Stimulated activated CD4-positive, alpha-beta T cell treated with anti-CD3 and anti-CD28 coated beads, Interleukin-4, amount 100 ng/mL, for 48 hours (primary cell): Measurements from ENCODE around the gene COPZ1.

ENCODE experiments used
- DNase-seq, 2 donors: peaks; one replicate each; pipeline ENCODE4 v3.0.0-alpha.2; 2020; ENCODE audit warnings: low read depth in 2 of 2

COPZ1 gene

DNA sequence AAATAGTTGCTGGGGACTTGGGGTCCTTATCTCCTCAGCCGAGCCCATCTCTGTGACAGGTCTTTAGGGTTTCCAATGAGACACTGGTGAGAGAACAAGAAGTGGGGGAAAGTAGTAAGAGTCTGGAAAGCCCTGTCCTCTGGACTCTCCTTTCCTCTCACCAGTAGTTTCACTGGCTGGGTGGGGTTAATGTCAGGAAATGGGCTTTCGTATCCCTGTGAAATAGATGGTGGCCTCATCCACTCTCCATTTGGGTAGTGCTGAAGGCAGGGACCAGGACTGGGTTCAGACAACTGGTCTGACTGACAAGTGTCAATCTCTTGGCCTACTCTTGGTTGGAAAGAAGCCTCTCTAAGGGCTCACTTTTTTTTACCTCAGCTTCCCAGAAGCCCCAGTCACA is 52.1 kb downstream of the COPZ1 start:
- DNase-seq, result no peak

DNA sequence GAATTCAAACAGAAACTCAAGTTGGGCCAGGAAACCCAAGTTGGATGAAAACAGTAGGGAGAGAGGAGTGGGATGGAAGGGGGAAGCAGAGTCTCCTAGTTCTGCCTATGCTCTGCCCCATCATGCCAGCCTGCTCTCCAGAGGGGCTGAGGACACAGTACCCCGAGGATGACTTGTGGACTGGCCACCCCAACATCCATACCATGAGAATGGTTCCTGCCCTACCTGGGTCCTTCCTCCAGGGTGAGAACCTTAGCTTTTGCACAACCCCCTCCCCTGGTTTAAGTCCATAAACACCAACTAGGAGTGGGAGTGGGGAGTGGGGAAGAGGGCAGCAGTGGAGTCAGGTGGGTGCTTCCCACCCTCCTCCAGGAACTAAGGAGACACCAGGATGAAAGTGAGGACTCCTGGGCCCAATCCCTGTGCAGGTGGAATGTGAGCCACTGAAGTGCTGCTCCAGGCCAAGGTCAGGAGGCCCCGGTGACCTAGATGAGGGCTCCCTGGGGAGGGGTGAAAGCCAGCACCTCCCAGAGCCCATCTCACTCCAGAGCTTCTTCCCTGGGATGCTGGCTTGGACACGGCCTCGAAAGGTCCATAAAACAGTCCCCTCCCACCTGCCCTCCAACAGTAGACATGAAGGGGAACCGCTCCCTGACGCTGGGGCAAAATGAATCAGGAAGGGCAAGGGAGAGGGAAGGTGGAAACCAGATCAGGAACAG is 53.0 kb downstream of the COPZ1 start:
- no peak for DNase-seq

DNA sequence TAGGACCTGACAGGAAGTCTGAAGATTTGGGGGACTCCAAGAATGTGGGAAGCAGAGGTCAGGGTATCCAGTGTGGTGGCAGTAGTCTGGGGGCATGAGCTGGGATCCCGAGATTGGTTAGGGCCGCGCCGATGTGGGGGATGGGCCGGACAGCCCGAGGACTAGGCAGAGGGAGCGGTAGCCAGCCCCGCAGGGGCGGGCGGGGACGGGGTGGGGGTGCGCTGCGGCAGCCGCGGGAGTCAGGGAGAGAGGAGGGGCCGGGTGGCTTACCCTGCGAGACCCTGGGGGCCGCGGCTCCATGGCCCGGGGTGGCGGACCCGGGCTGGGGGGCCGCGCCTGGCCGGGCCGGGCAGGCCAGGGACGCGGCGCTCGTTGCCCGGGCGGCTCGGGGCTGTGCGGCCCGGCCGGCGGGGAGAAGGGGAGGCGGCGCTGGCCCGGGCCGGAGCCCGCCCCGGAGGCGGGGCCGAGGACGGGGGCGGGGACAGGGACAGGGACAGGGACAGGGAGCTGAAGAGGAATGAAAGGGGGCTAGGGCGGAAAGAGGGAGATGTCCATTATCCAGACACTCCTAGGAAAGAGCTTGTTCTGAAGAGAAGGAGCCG is 54.0 kb downstream of the COPZ1 start:
- DNase-seq, result no peak

DNA sequence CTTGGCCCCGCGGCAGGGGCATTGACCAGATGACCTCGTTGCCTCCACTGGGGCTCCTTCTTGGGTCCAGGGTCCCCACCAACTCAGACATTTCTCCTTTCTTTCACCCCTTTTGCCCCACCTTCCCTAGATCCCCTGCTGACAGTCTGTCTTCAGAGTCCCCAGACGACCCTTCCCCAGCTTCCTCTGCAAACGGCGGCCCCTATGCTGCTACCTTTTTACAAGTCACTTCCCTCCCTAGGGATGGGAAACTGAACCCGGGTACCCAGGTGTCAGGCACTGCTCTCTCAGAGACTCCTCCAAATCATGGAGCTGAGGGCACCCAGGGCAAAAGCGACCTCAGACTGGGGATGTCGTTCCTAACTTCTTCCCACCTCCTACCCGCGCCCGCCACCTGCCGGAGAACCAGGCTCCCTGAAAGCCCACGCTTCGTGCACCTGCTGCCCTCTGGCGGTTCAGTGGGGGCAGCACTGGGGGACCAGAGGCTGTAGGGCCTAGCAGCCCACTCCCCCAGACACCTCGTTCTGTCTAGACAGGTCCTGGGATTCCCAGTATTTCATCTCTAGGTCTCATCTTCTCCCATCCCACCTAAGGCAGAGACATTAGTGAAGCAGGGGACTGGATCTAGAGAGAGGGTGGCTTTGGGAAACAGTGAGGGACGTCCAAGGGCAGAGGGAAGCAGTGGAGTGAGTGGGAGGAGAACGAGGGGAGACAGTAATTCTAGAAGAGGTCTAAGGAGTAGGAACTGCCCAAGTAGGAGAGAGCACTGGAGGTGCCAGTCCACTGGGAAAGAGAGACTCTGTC is 54.7 kb downstream of the COPZ1 start:
- DNase-seq, result peak; percentile 89 to 93

DNA sequence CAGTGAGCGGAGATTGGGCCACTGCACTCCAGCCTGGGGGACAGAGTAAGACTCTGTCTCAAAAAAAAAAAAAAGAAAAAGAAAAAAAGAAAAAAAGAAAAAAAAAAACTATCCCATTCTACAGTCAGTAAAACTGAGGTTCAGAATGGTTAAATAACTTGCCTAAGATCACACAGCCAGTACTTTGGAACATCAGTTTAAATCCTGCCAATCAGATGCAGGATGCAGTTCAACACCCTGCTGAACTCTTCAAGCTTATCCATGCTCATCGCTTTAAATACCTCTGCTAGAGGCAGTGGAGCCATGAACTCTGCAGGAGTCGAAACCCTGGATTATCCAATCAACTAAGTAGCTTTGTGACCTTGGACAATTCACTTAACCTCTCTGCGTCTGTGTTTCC is 56.2 kb downstream of the COPZ1 start:
- DNase-seq, result no peak

DNA sequence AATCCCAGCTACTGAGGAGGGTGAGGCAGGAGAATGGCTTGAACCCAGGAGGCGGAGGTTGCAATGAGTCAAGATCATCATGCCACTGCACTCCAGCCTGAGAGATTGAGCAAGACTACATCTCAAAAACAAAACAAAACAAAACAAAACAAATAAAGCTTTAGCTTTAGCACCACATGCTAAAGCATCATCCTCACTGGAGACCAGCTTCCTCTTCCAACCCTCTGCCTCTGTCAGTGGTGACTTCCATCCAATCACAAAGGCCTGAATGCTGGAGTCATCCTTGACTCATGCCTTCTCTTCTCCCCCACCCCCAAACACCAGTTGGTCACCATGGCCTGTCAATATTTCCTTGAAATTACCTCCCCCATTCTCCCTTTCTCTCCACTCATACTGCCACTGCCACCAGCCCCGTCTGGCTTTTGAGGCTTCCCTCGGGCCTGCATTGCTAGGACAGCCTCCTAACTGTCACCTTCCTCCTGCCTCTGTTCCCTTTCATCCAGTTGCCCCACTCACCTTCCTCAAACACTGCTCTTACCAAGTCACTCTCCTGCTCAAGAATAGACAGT is 58.2 kb downstream of the COPZ1 start:
- peak in 1 of 2 donors; percentile 37 for DNase-seq

DNA sequence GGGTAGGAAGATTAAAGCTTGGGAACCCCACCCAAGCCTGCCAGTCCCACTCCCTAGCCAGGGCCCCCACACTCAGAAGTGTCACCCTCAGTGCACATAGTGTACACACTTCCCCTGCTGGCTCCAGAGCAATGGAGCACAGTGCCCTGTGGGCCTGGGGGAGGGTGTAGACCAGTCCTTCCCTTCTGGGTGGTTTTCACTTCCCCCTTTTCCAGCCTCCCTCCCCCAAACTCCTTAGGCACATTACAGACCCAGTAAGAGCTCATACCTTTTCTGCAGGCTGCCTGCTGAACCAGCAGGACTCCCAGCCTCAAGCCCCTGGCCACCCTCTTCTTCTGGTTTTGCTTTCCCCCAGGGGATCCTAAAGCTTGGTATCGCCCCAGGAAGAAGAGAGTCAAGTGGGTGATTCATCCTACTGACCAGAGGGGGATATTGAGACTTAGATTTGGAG is 59.7 kb downstream of the COPZ1 start, which contains the start of gene ZNF385A:
TSS of gene ZNF385A (minus strand) at position 143 of the 451 bp plus-strand sequence. CDS start 219 bp downstream, outside the sequence.
- DNase-seq, result no peak

DNA sequence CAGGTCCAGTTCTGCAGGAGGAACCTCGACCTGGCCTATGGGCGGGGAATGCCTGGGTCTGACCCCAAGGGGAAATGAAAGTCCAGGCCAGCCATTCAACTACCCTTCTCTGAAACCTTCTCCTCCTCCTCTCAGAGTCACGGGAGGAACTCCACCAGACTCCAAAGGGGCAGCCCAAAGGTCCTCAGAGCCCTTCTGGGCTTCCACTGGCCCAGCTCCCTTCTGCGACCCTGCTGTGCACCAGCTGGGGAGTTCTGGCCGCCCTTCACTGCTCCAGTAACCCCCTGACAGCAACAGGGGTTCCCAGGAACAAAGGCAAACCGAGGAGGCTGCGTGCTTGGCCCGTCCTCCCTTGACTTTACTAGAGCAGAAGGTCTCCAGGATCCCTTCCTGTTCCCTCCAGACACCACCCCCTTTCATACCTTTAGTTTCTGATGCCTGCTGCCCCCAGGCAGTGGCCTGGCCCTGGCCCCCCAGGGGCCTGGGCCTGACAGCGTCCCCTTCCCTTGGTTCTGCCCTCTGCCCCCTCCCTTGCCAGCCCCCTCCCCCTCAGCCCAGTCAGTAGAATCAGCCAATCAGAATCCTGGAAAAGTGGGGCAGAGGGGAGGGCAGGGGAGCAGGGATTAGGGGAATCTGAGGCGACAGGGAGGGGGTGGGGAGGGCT is 60.5 kb downstream of the COPZ1 start:
- no peak for DNase-seq

DNA sequence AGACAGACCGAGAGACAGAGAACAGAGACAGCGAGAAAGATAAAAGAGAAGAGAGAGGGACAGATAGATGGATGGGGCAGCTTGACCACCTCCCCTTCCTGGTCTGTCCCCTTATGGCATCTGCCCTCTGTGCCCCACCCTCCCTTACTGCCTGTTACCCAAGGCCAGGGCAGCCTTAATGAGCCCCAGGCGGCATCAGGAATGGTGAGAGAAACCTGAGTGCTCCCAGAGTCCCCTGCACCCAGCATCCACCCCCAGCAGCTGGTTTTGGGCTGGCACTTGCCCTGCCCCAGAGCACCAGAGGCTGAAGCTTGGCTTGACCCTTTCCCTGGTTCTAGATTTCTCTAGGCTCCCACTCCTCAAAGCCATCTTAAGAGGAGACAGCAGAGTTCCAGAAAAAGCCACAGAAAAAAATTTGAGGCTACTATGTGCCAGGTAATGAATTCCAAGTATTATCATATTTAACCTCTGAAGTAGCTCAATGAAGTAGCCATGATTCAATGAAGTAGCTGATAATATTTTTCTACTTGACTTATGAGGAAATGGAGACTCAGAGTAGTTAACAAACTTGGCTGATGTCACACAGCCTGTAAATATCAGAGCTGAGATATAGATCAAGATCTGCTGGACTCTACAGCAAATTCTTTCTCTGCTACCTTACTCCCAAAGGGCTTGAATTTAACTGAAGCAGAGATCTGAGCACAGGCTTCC is 61.6 kb downstream of the COPZ1 start:
- DNase-seq, result no peak

DNA sequence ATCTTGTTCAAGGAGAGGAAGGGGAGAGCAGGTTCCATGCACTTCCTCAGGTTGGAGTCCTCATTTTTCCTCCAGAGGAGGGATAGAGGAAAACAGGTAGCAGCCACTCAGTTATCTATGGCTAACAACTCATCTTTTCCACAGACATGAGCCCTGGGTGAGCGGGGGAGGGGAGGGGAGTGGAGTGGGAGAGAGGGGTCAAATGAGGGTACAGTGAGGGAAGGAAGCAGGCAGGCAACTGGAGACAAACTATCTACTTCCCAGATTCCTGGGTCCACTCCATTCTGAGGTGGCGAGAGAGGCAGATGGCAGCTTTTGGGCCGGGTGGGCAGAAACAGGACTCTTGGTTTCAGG is 62.2 kb downstream of the COPZ1 start:
- no peak for DNase-seq

DNA sequence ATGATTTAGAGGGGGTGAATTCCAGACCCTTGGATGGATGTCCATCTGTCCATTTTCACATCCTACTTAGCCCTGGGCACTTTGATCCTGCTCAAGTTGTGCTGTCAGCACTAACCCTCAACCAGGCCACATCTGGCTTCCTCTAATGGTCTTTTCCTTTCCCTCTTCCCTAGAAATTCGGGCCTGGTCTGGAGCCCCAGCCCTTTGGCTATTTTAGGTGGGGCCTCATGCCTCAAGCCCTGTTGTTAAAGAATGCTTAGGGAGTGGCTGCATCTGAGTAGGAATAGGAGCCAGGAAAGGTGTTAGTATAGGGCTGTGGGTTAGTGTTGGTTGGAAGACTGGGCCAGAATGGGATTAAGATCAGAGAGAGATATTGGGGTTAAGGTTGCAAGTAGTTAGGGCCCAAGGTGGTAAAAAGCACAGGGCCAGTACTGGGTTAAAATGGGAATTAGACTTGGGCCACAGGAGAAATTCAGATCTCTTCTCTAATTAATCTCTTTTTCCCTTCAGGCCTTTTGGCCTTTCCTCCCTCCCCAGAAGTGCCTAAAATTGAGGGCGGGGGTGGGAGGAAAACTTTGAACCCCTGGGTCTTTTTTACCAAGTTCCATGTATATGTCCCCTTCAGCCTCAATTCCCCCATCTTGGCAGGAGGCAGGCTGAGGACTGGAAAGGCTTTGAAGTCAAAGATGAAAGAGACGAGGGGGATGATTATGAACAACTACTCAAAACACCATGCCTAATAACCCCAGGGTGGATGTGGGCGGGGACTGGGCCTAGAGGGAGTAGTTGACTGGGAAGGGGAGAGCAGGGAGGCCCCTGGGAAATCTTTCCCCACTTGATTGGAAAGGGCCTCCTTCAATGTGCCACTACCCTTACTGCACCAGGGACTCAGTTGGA is 63.6 kb downstream of the COPZ1 start:
- DNase-seq, result no peak

DNA sequence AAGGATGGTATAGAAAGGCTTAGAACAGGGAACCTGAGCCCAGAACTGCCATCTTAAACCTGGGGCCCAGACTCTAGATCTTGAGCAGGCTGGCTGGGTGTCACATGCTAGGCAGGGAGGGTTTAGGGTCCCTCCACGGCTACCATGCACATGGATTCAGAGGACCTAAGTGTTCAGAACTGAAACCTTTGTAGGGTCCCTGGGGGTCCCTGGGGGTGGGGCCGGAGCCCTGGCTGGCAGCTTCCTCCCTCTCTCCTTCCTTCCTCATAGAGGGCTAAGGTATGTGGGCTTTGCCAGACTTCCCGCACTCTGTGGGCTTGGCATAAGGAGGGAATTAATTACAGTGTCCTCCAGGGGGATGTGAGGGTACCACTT is 64.2 kb downstream of the COPZ1 start:
- DNase-seq, result no peak

DNA sequence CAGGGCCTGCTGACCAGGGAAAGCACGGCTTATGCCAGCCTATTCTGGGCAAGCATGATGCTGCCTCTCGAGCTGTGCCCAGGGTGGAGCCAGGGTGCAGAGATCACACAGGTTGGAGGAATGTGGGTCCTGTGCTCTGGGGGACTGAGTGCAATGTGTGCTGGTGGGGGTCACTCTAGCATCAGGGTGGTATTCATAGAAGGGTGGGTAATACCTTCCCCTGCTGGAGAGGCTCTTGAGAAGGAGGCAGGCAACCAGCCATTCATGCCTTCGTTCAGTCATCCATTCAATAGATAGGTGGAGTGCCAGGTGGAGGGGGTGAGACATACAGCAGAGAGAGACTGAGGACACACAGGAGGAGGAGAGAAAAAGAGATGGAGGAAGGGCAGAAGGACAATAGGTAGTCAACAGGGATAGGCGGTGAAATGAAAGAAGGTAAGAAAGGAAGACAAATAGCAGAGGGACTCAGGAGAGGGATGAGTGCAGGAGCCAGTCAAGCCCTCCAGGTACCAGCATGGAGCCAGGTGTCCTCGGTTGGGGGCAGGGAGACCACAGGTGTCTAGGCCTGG is 64.8 kb downstream of the COPZ1 start:
- DNase-seq, result no peak

DNA sequence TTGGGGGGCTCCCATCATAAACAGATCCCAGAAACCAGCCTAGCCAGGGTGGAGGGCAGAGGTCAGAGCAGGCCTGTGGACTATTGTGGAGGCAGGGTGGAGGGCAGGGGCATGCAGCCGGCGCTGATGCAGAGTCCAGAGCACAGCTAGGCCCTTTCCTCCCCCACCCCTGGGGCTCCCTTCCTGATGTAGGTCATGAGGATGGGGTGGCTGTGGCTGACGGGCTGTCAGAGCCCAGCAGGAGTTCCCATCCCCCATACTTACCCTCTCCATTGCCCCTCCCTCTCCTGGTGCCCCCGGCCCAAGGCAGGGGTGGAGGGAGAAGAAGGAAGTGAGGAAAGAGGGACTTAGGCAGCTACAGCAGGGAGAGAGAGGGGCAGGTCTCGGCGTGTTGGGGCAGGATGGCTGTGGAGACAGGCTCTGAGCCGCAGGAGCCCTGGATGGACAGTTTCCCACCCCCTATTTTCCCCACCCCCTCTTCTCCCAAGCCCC is 65.3 kb downstream of the COPZ1 start:
- no peak for DNase-seq

DNA sequence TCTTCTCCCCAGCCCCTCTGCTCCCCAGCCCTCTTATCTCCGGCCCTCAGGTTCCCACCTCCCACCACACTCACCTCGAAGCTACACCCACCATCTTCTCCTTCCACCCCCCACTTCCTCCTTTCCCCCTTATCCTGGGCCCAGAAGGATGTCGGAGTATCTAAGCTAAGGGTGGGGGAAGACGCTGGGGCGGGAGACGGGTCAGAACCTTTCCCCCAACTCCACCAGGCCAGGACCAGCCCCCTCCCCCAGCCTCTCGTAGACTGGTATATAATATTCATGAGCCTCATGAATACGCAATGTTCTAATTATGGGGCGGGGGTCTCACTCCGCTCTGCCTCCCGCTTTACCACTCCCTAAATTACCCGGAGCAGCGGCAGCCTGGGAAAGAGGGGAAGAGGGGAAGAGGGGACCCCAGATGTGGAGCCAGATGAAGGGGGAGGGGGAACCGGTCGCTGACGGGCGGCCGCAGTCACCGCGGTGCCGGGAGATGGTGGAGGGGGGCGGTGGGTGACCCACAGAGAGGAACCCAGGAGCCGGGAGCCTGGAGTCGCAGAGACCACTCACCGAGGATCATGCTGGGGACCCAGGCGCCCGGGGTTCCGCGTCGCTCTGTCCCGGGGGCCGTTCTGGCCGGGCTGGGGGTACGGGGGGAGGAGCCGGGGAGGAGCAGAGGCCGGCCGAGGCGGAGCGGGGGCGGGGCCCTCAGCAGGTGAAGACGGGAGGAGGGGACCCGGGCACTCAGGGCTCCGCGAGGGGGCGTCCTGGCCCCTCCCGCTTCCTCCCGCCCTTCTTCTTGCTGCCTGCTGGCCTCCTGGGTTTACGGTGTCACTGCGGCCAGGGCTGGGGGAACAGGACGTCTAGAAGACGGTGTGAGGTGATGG is 66.0 kb downstream of the COPZ1 start:
- peak; percentile 50 to 54 for DNase-seq

DNA sequence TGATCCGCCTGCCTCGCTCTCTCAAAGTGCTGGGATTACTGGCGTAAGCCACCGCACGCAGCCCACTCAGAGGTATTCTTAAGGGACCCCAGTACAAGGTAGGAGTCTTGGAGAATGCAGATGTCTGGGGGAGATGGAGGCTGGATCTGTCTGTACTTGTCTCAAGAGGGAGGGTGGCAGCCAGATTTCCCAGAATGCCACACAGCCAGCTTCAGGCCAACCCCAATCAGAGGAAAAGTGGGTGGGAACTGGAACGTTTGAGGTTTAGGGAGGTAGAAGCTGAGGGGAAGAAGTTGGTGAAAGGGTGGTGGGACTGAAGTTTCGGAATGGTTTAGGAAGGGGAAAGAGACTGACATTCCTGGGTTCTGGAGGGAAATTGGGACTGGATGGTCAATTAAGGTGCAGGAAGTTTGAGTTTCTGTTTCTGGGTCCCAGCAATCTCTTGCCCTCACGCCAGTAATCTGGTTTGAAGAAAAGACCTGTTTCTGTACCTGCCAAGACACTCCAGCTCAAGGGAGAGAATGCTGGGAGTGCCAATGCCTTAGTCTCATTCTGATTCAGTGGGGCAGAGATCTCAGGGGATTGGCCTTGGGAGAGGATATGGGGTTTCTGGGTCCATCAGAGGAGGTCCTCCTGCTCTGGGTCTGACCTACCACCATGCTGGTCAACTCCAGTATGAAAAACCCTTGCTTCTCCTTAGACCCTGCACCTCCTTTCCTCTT is 67.7 kb downstream of the COPZ1 start:
- DNase-seq, result no peak

DNA sequence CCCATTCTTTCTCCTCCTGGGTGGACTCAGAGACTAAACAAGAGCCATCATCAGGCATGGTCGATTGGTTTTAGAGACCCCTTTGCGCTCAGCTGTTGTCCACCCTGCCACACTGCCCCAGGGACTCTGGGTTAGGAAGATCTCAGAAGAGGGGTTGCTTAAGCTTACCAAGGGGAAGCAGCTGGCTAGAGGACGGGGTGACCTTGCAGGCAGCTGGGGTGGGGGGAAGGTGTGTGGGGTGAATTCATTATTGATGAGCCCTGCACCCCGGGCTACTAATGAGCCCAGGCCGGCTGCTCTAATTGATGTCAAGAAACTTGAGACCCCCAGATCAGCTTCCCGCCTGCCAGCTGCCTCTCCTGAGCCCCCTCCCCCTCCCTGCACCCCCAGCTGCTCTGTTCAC is 68.3 kb downstream of the COPZ1 start:
- DNase-seq, result no peak

DNA sequence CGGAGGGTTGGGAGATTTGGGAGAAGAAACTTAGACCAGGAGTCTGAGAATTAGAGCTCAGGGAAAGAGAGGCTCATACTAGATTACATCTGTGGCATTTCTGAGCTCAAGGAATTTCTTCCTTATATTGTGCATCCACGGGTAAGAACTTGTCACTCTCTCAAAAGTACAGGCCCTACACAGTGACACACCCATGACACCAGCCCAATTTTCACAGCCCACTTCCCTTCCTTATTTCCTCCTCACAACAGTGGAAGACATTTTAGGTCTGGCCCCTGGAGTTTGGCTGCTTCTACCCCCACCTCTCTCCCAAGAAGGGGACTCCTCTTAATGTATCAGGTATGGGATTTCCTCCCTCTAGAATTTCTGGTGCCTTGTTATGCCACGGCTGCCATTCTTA is 68.8 kb downstream of the COPZ1 start:
- no peak for DNase-seq
